ENCODE data around the gene SGSM2.

Gene SGSM2

DNA sequence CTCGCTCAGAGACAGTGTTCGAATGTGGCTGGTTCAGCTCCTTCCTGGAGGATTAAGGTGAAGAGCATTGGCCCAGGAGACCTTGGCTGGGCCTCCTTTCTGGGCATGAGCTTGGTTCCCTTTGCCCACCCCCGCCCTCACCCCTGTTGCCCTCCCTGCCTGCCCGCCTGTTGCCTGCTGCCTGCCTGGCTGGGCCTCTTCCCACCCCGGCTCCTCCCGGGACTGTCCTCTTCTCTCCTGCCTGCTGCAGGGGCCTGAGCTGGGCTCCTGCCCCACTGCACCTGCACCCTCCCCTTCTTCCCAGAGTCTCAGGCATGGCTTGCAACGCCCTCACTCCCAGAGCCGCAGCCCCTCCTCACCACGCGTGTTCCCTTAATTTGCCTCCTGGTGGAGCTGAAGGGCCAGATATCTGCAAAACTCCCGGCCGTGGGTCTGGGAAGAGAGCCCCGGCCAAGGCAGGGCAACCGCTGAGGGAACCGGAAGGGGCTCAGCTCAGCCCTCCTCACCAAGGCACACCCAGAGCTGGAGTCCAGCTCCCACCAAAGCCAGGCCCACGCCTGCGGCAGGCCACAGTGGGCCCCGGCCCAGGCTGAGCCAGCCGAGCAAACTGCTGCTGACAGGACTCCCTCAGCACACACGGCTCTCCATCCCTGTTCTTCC, 32.4 kb downstream of the SGSM2 start:
- no peak for DNase-seq (ENCODE audit: low read depth in 2 of 2)

GRCh38 chr17:2370211-2370589, 32.9 kb downstream of the SGSM2 start:
- no peak for DNase-seq (ENCODE audit: low read depth in 2 of 2)

- DNase-seq (ENCODE audit: low read depth in 2 of 2): no peak
These were observed 34.2 kb downstream of the SGSM2 start for GRCh38 chr17:2371183-2372130.

- DNase-seq (ENCODE audit: low read depth in 2 of 2): no peak
These were observed 34.9 kb downstream of the SGSM2 start for GRCh38 chr17:2372180-2372579.

- no peak for DNase-seq (ENCODE audit: low read depth in 2 of 2)
These were observed 35.4 kb downstream of the SGSM2 start for GRCh38 chr17:2372681-2373080.

DNA sequence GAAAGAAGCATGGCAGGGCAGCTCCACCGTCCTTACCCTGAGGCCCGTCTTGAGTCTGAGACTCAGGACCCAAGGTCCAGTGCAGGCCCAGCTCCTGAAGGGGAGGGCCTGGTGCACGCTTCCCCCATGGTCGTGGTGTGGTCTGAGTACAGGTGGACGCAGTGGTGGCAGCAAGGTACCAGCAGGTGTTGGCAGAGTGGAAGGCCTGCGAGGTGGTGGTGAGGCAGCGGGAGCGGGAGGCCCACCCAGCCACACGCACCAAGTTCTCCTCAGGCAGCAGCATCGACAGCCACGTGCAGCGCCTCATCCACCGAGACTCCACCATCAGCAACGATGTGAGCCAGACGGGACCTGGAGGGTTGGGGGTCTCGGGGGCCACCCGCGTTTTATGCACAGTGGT, 35.9 kb downstream of the SGSM2 start:
- DNase-seq (ENCODE audit: low read depth in 2 of 2): no peak

DNA sequence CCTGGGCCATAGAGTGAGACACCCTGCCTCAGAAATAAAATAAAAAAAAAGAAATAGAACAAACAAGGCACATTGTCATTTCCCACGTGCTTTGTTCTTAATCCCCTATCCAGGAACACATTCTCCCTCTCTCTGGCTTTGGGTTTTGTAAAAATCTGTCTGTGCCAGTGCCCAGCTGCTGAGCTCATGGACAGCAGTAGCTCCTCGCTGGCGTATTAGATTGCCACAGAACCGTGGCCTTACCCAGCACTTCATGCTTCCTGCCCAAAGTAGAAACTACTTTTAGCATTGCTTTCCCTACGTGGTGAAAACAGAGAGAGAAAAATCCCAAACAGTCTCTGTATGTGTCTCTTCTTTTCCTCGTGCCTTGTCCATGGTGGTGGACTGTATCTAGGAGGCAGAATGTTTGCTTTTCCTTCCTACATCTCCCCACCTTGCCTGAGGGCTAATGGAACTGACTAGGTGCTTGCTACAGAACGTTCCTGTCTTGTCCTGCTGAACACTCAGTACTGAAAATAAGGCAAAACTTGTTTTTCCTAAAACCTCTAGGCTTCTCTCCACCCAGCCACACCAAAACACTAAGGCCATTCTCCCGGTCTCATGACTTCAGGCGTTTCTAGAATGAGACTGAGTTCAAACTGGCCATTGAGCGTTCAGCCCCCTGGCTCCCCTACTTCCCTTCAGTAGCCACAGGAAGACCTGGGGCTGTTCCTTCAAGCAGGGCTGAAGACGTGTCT, 37.4 kb downstream of the SGSM2 start:
- no peak for DNase-seq (ENCODE audit: low read depth in 2 of 2)

DNA sequence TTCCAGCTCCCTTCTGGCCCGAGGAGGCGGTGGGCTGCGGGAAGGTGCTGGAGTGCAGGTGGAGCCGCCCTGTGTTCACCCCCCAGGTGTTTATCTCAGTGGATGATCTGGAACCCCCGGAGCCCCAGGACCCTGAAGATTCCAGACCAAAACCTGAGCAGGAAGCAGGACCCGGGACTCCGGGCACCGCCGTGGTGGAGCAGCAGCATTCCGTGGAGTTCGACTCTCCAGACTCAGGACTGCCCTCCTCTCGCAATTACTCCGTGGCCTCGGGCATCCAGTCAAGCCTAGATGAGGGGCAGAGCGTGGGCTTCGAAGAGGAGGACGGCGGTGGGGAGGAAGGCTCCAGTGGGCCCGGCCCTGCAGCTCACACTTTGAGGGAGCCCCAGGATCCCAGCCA, 38.1 kb downstream of the SGSM2 start:
- DNase-seq (ENCODE audit: low read depth in 2 of 2): no peak

- DNase-seq (ENCODE audit: low read depth in 2 of 2): no peak
These were observed 38.8 kb downstream of the SGSM2 start for GRCh38 chr17:2376107-2376506.

- DNase-seq (ENCODE audit: low read depth in 2 of 2): no peak
These were observed 40.4 kb downstream of the SGSM2 start for GRCh38 chr17:2377659-2378058.

DNA sequence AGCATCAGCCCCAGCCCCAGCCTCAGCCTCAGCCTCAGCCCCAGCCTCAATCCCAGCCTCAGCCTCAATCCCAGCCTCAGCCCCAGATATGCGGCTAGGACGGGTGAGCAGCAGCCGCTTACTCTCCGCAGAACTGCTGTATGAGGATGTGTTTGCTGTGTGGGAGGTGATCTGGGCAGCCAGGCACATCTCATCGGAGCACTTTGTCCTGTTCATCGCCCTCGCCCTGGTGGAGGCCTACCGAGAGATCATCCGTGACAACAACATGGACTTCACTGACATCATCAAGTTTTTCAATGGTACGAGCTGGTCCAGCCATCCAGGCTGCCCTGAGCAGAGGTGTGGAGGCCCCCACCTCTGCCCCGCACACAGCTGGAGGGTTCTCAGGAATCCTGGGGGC, 41.6 kb downstream of the SGSM2 start:
- DNase-seq (ENCODE audit: low read depth in 2 of 2): no peak

GRCh38 chr17:2379489-2380225, 42.4 kb downstream of the SGSM2 start:
- no peak for DNase-seq (ENCODE audit: low read depth in 2 of 2)

- no peak for DNase-seq (ENCODE audit: low read depth in 2 of 2)
These were observed 43.1 kb downstream of the SGSM2 start for GRCh38 chr17:2380226-2380922.

GRCh38 chr17:2380950-2381649, 43.8 kb downstream of the SGSM2 start:
- DNase-seq (ENCODE audit: low read depth in 2 of 2): no peak

- DNase-seq (ENCODE audit: low read depth in 2 of 2): no peak
These were observed 46.4 kb downstream of the SGSM2 start for GRCh38 chr17:2383628-2384167.

GRCh38 chr17:2384439-2385127, 47.3 kb downstream of the SGSM2 start:
- DNase-seq (ENCODE audit: low read depth in 2 of 2): no peak

DNA sequence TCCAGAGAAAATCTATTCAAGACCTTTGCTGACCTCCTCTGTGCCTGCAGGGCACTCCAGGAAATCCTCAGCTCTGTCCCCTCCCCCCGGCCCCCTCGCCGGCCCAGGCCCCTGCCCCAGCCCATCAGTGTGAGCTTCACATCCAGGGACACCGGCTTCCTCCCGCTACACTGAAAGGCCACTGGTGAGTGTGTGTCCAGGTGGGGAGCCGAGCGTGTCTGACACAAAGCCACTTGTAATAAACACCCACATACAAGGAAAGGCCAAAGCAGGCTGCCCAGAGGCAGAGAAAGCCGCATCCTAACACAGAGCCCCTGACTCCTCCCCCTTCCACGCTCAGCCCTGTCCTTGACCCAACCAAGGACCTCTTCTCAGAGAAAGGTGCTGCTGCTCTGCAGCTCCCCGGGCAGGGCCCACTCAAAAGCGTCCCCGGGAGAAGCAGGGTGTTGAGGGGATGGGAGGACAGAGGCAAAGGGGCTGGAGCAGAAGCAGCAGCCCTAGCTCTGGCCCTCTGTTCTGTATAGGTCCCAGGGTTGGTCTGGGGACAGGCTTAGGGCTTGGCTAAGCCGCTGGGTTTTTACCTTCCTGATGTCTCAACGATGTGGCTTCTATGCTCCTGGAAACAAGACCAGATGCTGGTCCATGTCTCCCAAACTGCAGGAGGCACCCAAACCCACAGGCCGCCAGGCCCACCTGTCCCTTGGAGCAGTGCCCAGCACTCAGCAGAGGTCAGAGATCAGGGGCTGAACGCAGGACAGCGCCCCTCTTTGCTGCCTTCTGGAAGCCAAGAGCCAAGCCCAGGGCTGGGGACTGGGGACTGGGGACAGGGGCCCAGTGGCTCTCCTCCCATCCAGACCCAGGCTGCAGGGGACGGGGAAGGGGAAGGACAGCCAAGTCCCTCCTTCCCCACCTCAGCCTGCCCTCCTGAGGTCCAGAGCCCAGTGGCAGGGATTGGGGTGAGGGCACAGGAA, 48.2 kb downstream of the SGSM2 start:
- DNase-seq (ENCODE audit: low read depth in 2 of 2): no peak

- DNase-seq (ENCODE audit: low read depth in 2 of 2): no peak
These were observed 49.2 kb downstream of the SGSM2 start for GRCh38 chr17:2386400-2387085.

Measured in stimulated activated CD8-positive, alpha-beta memory T cell treated with anti-CD3 and anti-CD28 coated beads, Interleukin-15, amount 100 ng/mL, for 4 hours (primary cell).